NCI-H2029 (cell line): Measurements from ENCODE around the gene MEFV.

Experiments
- DNase-seq: peaks from one replicate; lab custom pipeline; 2025; lab: John Stamatoyannopoulos, UW

Gene MEFV

GRCh38 chr16:3266873-3267537, 10.6 kb upstream of the MEFV start:
- DNase-seq: no peak

GRCh38 chr16:3264137-3265036, 8.0 kb upstream of the MEFV start:
- peak; percentile 96 for DNase-seq

- no peak for DNase-seq
Measured at GRCh38 chr16:3262517-3262916, 6.1 kb upstream of the MEFV start.

- DNase-seq: no peak
Measured at GRCh38 chr16:3259836-3260235, 3.4 kb upstream of the MEFV start.

- no peak for DNase-seq
Measured at GRCh38 chr16:3256866-3257465, 533 bp upstream of the MEFV start.

GRCh38 chr16:3254309-3254708, 2.1 kb downstream of the MEFV start:
- no peak for DNase-seq

- DNase-seq: no peak
Measured at GRCh38 chr16:3252967-3253366, 3.5 kb downstream of the MEFV start.

GRCh38 chr16:3249451-3249850, 7.0 kb downstream of the MEFV start:
- no peak for DNase-seq

- no peak for DNase-seq
Measured at GRCh38 chr16:3249020-3249419, 7.4 kb downstream of the MEFV start.

GRCh38 chr16:3248596-3248995, 7.8 kb downstream of the MEFV start:
- no peak for DNase-seq

GRCh38 chr16:3246876-3247275, 9.6 kb downstream of the MEFV start:
- no peak for DNase-seq

GRCh38 chr16:3246002-3246401, 10.4 kb downstream of the MEFV start:
- DNase-seq: no peak

- no peak for DNase-seq
Measured at GRCh38 chr16:3243882-3244281, 12.6 kb downstream of the MEFV start.

GRCh38 chr16:3242709-3243108, 13.7 kb downstream of the MEFV start:
- DNase-seq: no peak

GRCh38 chr16:3241761-3242160, 14.7 kb downstream of the MEFV start:
- DNase-seq: no peak

- no peak for DNase-seq
Measured at GRCh38 chr16:3235856-3236669, 20.4 kb downstream of the MEFV start.

GRCh38 chr16:3234857-3235561, 21.4 kb downstream of the MEFV start, which contains the start of gene ZNF200:
TSS of gene ZNF200 (minus strand) at chr16:3235158. CDS start at chr16:3233755, 1,403 bp downstream.
- DNase-seq: peak; percentile 86

- no peak for DNase-seq
Measured at GRCh38 chr16:3234543-3234856, 21.9 kb downstream of the MEFV start.

GRCh38 chr16:3223913-3224515, 32.4 kb downstream of the MEFV start:
- DNase-seq: no peak

- no peak for DNase-seq
Measured at GRCh38 chr16:3220839-3221238, 35.6 kb downstream of the MEFV start.

- DNase-seq: no peak
Measured at GRCh38 chr16:3216263-3216640, 40.2 kb downstream of the MEFV start.
